Glomerular visceral epithelial cell (primary cell): ENCODE data around the gene TBX5.
"Not testable (repeated sequence)": the region's sequence is repeated elsewhere in the genome, so short reads cannot be mapped to it uniquely, and the experiment has no call there.

ENCODE experiments used
- DNase-seq: peaks from one replicate; pipeline ENCODE4 v3.0.0-alpha.2; 2016; ENCODE audit errors: extremely low spot score

The TBX5 gene

DNA sequence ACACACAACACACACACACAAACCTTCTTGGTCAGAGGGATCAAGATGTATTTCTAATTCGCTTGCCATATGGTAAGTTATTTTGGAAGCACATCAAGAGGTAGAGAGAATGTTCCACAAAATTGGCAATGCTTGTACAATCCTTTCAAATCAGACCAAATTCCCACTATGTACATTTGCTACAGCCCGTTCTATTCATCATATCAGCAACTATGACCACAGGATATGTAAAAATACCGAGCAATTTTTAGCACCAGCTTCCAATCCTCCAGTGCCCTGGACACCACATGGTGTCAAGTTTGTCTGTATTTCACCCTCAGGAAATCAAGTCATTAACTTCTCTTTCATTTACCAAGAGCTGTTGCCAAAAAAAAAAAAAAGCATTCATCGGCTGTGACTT is 21.2 kb downstream of the TBX5 start:
- DNase-seq = no peak

DNA sequence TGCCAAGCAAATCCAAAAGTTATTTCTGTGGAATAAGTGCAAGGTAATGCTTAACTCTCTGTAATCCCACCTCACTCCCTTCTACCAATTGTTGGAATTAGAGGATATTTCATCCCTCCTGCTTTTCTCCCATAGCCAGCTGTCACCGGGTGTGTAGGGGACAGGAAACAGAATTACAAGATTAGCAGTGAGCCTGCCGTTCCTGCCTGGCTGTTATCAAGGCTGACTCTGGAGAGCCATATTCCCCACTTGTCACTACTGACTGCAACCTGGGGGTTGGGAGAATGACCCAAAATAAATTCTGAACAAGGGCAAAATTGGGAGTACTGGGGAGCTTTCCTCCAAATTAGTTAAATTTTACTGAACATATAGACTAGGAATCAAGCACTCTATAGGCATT is 24.8 kb downstream of the TBX5 start:
- DNase-seq = no peak

DNA sequence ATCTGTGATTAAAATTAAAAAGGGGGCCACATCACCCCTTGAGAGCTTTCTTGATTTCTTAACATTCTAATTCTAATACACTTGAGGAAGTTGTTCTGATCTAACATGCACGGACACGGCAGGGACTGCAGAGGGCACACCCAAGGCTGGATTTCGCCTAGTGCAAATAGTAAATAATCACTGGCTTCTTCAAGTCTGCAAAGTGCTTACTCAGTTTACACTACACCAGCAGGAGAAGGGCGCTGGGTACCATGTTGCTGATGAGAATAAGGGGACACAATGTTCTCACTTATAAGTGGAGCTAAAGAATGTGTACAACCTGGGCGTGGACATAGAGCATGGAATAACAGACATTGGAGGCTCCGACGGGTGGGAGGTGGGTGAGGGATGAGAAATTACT is 34.2 kb downstream of the TBX5 start:
- no peak for DNase-seq

DNA sequence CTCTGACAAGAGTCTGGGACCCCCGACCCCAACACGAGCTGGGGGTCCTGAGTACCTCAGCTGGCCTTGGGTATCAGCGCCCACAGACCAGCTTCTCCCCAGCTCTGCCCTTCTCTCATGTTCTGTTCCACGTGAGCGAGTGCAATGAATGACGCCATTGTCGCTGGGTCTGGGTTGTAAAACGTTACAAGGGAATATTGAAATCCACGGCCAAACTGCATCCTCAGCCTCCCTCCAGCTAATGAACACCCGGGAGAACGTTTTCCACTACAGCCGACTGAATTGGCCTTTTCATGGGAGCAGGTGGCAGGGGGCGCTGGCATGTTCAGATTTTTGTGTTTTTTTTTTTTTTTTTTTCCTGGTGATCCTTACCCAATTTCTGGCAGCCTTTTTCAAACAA is 34.7 kb downstream of the TBX5 start:
- no peak for DNase-seq

DNA sequence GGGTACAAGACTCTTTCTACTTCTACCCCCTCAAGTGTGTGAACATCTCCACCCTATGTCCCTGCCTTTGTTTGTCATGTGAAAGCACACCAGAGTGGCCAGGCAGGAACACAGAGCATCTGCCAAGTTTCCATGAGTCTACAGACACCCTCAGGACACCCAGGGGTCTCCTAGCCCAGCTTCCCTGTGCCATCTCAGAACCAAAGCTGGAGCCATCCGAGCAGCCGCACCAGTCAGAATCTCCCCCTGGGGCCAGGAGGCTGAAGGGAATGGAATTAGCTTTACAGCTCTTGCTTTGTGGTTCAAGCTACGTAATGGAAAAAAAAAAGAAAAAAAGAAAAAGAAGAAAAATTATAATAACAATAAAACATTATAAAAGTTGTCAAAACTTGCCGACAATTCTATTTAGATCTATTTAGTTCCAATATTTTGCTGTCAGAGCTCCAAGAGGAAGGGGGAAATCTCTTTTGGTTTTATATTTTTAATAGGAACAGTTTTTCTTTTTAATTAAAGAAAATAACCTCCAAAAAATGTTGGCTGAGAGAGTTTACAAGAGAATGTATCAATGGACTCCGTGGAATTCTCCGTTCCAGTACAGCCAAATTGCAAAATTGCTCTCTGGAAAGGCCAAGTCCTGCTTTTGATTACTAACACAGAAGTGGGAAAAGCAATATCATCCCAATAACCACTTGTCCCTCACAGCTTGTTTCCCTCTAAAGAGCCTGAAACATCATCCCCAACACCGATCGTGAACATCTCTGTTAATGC is 37.1 kb downstream of the TBX5 start:
- DNase-seq = no peak

DNA sequence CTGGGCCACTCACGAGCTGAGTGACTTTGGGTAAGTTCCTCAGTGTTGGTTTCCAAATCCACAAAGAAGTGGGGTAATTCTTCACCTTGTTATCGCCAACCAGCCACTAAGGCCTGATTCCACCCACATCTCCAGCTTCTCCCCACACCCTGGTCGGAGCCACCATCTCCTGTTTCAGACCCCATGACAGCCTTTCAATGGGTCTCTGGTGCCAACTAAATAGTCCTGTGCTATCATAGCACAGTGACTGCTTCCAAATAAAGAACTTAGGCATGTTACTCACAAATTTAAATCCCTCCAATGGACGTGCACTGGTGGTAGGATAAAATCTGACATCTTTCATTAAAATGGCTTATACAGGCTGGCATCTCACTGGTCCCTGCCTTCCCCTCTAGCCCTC is 44.0 kb downstream of the TBX5 start:
- no peak for DNase-seq

DNA sequence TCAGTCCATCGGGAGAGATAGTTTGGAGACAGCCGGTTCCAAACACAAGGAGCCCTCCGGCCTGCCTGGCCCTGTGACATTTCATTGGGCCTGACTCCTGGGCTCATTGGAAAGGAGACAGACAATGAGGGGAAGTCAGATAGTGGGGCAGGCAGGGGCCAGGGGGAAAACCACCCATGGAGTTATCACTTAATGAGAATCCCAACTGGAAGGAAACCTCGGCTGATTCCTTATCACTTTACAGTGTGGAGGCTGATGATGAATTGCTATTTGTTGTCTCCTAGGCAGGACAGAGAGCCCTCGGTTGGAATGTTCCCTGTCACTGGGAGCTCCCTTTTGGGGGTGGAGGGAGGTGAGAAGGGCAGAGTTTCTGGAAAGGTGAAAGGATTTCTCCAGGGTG is 44.4 kb downstream of the TBX5 start:
- DNase-seq = no peak

DNA sequence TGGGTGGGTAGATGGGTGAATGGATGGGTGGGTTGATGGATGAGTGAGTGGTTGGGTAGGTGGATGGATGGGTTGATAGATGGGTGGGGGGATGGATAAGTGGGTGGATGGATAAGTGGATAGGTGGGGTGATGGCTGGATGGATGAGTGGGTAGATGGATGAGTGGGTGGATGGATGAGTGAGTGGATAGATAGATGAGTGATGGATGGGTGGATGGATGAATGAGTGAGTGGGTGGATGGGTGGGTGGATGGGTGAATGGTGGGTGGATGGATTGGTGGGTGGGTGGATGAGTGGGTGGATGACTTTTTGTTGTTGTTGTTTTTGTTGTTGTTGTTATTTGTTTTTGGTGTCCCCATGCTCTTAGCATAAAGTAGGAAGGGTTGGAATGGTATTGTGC is 45.5 kb downstream of the TBX5 start:
- no peak for DNase-seq

DNA sequence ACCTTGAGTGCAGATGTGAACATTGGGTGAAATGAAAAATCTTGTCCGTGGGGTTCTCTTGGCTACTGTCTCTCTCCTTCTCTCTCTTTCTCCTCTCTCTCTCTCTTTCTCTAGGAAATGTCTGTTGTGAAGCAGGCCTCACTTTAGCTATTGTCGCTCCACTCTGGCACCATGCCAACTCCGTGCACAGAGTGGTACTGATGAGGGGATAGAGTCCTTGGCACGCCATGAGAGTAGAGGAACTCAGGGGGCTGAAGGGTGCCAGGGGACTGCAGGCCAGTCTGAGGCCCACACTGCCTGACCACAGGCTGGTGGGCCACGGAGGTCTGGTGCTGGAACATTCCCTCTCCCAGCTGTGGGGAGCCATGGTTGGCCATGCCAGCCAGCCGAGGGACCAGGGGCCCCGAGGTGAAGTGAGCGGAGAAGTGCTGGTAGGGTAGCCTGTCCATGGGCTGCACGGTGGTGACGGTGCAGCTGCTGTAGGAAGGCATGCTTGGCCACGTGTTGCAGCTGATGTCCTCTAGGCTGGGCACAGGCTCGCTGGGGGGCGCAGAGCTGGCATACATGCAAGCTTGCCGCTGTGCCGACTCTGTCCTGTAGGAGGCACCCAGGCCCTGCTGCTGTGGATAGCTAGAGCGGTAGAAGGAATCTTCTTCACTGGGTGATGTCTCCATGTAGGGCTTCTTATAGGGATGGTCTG is 50.4 kb downstream of the TBX5 start:
- DNase-seq = no peak

DNA sequence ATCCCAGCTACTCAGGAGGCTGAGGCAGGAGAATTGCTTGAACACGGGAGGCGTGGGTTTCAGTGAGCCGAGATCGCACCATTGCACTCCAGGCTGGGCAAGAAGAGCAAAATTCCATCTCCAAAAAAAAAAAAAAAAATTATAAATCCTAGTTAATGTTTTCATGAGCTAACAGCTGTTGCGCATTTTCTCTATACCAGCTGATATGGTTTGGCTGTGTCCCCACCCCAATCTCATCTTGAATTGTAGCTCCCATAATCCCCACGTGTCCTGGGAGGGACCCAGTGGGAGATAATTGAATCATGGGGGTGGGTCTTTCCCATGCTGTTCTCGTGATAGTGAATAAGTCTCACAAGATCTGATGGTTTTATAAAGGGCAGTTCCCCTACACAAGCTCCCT is 56.7 kb downstream of the TBX5 start:
- not testable (repeated sequence) for DNase-seq

DNA sequence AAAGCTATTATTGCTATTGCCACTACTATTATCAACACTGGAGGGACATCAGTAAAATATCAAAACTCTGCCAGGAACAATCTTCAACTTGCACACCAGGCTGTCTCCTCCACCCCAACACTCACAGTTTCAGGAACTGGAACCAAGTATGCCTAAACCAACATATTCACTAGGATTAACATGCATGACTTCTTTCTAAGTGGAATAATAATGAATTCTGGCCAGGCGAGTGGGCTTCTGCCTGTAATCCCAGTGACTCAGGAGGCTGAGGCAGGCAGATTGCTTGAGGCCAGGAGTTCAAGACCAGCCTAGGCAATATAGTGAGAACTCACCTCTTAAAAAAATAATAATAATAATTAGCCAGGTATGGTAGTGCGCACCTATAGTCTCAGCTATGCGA is 58.1 kb downstream of the TBX5 start:
- no peak for DNase-seq

DNA sequence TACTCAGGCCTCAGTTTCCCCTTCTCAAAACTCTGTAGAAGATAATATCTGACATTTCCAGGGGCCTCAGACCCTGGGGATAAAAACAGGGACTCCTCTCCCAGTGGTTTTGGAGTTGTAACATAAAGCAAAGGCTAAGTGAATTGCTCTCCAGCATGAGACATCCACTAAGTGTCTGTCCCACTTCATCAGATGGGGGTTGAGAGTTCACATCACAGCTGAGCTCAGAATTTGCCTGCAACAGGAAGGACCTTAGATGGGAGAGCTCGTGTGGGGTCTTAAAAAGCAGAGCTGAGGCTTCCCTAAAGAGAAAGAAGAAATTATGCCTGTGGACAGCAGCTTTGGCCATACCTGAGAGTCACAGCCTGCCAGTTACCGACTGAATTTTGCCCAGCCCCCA is 61.1 kb downstream of the TBX5 start:
- no peak for DNase-seq

DNA sequence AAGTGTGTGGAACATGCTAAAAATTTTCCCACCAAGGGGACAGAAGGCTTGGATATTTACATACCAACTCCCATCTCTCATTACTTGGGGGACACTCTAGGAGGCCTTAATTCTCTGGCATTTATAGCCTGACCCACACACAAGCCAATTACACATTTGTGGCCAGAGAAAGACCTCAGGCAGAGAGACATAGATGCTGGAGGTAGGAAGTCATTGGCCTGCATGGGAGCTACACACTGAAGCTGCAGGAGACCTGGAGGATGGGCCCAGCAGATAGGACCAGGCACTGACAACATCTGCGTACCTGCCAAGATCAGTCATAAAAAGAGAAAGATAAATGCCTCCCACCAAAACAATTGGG is 61.7 kb downstream of the TBX5 start:
- DNase-seq = no peak

DNA sequence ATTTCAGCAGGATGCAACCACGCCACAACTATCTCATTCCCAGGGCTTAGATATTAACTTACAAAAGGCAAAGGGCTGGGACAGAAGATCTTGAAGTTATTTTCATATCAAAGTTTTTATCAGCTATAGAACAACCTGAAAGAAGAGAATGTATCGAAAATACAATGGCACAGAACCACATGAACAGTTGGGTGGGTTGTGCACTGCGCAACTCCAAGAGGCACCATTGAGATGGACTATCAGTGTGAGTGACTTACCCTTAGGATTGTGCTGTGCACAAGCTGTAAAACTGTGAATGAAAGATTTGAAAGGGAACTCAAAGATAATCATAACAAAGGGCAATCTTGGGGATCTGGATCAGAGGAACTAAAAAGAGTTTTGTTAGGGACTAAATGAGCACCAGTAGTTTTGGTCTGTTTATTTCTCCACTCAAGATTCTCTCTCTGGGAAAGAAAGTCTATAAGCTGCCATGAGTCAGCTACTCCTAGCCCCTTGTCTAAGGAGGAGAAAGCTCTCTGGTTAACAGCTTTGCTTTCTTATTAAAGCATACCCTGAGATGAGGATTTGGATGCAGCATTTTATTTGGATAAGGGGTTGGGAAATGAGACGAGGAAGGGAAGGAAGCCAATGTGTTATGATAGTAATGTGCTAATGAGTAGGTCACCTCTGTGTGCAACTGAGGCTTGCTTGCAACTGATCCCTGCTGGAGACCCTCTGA is 62.2 kb downstream of the TBX5 start:
- no peak for DNase-seq

DNA sequence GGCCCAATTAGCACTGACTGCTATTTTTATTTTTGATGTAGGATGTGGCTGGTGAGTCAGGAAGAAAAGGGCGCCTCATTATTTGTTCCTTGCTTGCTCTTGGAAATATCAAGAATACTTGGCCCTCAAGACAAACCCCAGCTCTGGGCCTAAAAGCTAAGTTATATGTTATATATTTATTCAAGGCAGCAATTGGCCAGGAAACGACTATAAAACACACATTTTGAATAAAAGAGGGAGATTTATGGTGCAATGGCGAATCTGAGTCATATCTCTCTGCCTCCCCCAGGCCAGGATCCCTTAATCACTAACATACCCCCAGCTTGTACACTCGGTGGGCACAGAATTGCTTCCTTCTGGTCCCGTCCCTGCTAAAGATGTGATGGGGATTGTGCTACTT is 63.3 kb downstream of the TBX5 start:
- no peak for DNase-seq

DNA sequence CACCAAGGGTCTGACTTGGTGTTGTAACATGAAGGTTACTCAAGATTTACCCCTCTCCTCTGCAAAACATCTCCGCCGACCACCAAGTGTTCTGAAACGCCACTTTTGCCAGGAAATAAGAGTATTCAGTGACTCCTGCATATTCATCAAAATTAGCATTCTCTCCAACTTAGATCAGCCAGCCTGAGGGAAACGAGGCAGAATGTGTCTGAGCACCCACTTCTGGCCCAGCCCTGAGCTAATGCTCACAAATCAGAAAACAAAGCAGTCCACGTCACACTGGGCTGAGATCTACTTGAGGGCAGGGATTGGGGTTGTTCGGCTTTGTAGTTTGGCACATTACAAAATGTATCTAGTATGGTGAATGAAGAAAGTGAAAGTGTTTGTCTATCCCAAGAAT is 64.3 kb downstream of the TBX5 start:
- DNase-seq = no peak

DNA sequence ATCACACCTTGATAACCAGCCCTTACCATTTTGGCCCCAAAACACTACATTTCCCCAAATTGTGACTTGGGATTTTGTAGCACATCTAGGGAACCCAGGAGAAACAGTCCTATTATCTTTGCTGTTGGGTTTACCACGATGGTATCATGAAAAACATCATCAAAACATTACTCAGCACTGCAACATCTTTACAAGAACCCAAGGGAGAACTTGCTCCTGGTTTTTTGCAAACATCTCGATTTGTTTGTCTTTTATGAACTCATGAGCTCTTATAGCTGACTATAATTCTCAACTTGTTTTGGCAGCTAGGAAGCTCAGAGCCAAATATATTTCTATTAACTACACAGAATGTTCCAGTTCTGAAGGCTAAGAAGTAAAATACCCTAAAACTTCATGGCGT is 65.7 kb downstream of the TBX5 start:
- DNase-seq = no peak

DNA sequence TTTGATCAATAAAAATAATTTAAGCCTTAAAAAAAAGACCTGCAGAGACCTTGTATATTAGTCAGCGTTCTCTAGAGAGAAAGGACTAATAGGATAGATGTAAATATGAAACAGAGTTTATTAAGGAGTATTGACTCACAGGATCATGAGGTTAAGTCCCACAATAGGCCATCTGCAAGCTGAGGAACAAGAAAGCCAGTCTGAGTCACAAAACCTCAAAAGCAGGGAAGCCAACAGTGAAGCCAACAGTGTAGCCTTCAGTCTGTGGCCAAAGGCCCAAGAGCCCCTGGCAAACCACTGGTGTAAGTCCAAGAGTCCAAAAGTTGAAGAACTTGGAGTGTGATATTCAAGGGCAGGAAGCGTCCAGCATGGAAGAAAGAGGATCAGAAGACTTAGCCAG is 66.3 kb downstream of the TBX5 start:
- DNase-seq = no peak

DNA sequence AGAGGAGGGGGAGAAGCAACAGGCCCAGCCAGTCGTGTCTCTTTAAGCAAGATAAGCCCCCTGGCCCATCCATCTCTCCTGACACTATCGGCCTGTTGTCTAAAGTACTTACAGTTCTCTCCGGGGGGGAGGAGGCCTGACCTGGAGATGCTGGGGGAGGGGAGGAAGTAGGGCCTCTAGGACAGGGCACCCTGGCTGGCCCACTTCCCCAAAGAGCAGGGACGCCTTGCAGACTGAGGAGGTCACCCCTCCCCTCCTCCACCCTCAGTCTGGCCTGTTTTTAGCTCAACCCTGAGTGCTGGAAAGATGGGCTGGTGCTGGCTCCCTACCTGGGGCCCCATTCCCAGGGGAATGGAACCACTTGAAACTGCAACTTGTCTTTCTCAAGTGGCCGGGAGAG is 70.3 kb downstream of the TBX5 start:
- no peak for DNase-seq

DNA sequence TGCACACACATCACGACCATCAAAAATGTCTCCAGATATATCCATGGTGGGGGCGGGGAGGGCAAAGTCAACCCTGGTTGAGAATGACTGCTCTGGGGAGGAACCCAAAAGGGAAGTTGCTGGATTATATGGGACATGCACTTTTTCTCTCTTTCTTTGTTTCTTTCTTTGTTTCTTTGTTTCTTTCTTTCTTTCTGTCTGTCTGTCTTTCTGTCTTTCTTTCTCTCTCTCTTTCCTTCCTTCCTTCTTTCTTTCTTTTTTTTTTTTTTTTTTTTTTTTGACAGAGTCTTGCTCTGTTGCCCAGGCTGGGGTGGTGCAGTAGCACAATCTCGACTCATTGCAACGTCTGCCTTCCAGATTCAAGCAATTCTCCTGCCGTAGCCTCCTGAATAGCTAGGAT is 71.5 kb downstream of the TBX5 start:
- no peak for DNase-seq

DNA sequence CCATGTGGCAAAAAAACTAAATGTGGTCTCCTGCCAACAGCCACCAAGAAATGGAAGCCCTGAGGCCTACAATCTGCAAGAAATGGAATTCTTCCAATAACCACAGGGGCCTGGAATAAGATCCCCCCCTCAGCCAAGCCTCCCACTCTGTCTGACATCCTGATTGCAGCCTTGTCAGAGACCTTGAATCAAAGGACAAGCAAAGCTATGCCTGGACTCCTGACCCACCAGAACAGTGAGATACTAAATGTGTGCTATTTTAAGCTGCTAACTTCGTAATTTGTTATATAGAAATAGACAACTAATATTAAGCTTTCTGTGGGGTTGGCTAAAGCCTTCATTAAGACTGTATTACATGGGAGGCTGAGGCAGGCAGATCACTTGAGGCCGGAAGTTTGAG is 77.7 kb downstream of the TBX5 start:
- DNase-seq = no peak

DNA sequence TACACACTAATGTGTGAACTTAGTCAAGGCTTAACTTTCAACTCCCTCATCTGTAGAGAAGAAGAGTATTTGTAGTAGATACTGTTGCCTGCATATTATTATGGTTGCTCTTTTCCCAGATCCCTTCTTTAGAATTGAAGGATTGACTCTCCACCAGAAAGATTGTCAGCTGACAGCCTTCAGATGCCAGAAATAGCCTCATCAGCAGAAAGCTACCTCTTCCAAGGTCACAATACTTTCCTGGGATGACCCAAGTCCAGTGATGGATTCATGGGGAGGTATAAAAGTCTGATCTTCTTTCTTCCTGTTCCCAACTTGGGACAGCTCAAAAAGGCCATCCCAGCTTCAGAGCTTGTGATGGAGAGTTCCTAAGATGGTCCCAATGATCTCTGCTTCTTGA is 78.2 kb downstream of the TBX5 start:
- no peak for DNase-seq

DNA sequence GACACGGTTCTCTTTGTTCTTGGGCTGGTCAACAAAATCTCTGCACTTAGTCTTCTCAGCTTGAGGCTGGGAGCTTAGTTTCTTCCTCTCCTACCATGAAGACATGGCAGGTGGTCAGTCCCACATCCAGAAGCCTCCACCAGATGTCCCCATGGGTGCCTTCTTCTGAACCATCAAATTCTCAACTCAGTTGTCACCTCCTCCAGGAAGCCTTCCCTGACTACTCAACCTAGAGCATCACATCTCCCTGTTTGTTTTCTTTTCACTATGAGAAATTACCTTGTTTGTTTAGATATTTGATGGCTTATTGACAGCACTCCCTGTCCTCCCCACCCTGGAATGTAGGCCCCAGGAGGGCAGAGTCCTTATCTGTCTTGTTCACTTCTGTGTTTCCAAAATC is 84.4 kb downstream of the TBX5 start:
- DNase-seq = no peak
